NCI-H526 treated with DMSO at 0.1 percent for 48 hours (cell line): ENCODE data around the gene HIBADH.
"Not testable (repeated sequence)": the region's sequence is repeated elsewhere in the genome, so short reads cannot be mapped to it uniquely, and the experiment has no call there.

ENCODE experiments used
- DNase-seq: peaks from one replicate; lab custom pipeline; 2025; lab: John Stamatoyannopoulos, UW

The HIBADH gene

DNA sequence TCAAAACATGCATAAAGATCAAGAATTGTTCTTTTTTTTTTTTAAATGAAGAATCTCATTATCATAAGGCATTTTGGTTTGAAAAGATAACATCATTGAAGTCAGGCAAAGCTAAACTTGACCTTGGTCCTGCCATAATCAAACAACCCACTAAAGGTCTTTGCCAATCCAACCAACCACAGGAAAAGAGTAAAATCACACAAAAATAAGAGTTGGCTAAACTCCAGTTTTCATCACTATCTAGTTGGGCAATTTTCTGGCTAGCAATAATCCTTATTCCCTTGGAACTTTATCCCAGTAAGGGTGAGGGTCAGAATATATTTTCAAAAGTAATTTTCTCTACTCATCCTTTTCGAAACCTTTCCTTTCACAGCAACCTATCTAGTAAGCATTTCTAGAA is 62.4 kb downstream of the HIBADH start:
- no peak for DNase-seq

- no peak for DNase-seq
These were observed 67.7 kb downstream of the HIBADH start for GRCh38 chr7:27595009-27595408.

- no peak for DNase-seq
These were observed 69.5 kb downstream of the HIBADH start for GRCh38 chr7:27593226-27593625.

GRCh38 chr7:27590416-27590815 is 72.3 kb downstream of the HIBADH start:
- no peak for DNase-seq

DNA sequence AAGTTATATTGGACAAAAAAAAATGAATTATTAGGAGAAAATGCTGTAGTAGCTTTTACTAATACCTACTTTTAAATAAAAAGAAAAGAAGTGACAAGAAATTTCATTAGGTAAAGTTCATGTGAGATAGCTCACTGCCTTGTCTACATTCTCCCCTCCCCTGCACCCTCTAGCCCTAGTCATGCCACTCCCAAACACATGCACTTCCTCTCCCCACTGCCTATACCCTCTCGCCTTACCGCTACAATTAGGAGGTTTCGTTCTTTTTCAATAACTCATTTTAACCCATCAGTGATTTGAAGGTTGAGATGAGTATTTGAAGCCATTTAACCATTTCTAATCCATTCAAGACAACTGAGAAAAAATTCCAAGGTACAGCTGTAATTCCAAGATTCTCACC is 75.3 kb downstream of the HIBADH start:
- no peak for DNase-seq

DNA sequence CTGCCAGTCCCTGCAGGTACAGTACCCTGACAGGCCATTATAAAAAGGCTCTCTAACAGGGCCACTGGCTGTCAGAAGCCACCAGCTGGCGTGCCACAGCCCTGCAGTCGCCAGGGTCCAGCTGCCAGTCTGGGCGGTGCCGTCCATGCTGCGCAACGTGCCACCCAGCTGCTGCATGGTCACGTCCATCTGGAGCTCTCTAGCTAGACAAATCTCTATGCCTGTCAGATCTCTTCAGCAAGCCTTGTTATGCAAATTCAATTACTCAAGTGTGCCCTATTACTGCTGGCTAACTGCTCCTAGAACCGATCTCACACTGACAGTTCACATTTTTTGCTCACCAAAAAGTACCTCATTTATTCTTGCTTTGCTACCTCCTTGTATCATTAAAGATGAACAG is 75.9 kb downstream of the HIBADH start:
- peak; percentile 84 for DNase-seq

GRCh38 chr7:27585781-27586447 is 76.8 kb downstream of the HIBADH start:
- DNase-seq, result no peak

DNA sequence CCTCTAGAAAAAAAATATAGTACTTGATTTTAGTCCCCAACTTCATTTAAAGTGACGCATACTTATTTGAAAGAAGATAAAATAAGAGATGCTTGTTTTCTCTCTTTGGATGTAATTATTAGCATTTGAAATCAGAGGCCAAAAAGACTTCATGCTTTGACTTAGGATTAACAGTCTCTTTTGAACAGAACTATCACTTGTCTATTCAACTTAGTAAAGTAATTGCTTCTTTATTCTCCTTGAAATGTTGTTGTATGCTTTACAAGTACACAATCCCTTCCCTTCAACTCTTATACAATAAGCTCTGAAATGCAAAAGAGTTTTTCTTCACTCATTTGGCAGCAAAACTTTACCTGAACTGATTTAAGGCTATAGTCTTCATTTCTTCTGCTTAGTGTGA is 80.8 kb downstream of the HIBADH start:
- no peak for DNase-seq

- no peak for DNase-seq
These were observed 81.6 kb downstream of the HIBADH start for GRCh38 chr7:27581119-27581518.

GRCh38 chr7:27579565-27579964 is 83.1 kb downstream of the HIBADH start:
- no peak for DNase-seq

DNA sequence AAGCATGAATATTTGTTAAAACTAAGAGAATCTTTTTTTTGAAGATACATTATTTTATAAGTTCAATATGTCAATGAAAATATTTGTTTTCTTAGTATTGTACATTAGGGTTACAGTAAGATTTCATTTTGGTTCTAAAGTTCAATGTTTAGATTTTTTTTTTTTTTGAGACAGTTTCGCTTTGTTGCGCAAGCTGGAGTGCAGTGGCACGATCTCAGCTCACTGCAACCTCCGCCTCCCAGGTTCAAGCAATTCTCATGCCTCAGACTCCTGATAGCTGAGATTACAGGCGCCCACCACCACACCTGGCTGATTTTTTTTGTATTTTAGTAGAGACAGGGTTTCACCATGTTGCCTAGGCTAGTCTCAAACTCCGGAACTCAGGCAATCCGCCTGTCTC is 84.5 kb downstream of the HIBADH start:
- not testable (repeated sequence) for DNase-seq

DNA sequence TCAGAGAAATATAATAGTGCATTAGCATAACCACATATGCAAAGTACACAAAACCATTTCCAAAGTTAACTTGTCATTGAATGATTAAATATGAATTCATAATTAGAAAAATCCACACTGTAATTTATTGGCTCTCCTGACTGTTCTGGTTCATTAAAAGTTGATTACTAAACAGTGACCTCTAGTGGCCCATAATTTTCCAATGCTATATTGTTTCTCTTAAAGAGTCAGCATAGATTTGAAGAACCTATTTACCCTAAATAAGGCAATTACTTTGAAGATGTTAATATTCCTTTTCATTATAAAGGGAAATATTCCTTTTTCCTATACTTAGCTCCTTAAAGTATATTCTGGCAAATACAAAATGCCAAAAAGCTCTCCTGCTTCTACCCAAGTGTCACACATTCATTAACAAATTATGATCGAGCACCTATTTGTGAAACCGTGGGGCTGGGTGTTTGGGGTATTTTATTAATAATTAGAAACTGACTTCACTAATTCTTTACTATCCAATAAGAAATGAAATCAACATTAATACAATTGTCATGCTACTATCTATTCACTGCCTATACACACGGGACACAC is 86.2 kb downstream of the HIBADH start:
- peak; percentile 72 for DNase-seq

DNA sequence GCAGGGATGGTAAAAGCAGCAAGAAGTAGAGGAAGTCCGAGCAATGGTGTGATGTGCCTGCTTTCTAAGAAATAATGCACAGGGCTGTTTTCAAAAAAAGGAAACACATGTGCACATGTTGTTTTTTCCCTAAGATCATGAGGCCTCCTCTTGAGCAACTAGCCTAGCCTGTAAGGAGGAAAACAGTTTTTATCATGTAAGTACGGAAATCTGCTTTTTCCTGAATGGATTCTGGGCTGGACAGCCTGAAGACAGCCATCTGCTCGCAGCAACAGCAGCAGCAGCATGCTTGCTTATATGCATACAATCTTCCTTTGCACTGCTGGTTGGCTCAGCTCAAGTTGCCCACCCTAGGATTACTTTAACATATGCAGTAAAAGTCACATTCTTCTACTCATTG is 87.1 kb downstream of the HIBADH start:
- DNase-seq, result no peak

DNA sequence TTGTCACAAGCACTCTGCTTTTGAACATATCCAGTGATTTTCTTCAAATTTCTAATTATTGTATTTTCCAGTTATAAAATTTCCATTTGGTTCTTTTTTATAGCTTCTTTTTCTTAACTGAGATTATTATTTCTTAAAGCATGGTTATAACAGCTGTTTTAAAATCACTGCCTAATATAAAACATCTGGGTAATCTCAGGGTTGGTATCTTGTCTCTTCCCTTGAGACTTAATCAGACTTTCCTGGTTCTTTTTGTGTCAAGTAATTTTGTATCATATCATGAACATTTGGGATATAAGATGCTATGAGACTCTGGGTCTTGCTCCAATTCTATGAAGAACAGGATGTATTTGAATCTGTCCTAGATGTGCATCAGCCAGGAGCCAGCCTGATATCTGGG is 93.6 kb downstream of the HIBADH start:
- DNase-seq, result no peak

DNA sequence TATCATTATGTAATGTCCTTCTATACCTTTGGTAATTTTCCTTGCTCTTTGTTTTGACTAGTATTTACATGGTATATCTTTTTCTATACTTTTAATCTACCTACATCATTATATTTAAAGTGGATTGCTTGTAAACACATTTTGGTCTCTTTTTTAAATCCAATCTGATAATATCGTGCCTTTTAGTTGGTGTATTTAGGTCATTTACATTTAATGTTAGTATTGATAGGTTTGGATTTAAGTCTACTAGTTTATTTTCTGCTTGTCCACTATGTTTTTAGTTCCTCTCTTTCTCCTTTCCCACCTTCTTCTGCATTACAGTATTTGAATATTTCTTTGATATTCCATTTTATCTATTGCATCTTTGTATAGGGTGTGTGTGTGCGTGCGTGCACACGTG is 95.4 kb downstream of the HIBADH start:
- no peak for DNase-seq

DNA sequence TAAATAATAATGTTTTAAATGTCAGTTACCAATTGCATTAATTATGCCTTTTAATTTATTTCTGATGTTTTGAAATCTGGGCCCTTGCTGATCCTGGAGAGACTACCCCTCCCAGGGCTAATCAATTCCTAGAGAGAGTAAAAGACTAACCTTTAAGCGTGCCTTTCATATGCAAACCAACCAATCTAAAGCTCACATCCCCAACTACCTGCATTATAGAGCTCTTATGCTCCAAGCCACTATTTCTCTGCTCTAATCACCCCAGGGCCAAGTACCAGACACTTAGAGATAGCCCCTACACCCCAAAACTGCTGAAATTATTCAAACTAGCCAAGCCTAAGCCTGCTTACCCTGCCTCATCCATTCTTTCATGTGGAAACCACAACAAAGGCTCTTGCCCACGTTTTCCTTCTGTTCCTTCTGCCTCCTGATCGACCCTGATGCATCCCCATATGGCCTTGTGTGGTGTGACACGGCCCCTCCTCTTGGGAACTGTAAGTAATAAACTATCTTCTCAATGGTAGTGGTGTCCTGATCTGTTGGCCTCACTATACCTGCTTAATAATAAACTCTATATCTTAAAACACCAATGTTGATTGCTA is 97.7 kb downstream of the HIBADH start:
- no peak for DNase-seq

GRCh38 chr7:27560706-27561235 is 101.9 kb downstream of the HIBADH start:
- no peak for DNase-seq

GRCh38 chr7:27555670-27556069 is 107.0 kb downstream of the HIBADH start:
- DNase-seq, result no peak

DNA sequence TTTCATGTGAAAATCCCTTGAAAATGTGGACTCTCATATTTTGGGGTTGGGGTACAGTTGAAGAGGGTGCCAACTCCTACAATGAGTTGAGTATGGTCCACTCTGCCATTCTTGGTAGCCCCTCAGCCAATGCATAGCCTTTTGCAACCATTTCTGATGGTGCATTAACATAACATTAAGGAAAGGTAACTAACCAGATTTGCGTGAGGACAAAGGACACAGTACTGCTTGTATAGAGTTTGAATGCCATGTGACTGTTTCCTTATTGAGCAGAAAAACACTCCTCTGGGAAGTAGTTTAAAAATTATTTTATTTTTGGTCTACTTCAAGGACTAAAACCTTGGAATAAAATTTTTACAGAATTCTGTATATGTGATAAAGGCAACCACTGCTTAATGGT is 107.9 kb downstream of the HIBADH start:
- no peak for DNase-seq

DNA sequence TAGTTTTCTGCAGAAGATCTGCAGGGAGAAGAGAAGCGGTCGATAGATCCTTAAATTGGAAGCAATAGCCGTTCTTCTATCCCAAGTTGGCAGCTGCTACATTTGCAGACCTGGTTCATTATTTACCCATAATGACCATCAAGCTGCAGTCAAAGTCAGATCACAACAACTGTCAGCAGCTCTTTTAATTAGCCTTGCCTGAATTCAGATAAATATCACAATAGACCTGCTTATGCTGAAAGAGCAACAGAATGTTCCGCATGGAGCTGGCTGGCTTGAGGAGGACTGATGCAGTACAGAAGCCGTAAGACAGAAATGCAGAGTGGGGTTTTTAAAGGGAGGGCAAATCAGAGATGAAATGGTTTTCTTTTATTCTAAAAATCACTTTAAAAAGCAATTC is 109.4 kb downstream of the HIBADH start:
- DNase-seq, result no peak

GRCh38 chr7:27551803-27552400 is 110.8 kb downstream of the HIBADH start:
- no peak for DNase-seq

- no peak for DNase-seq
These were observed 113.1 kb downstream of the HIBADH start for GRCh38 chr7:27549606-27550005.

- DNase-seq, result no peak
These were observed 114.4 kb downstream of the HIBADH start for GRCh38 chr7:27548304-27548703.
